GM18861 (cell line): ENCODE data around the gene MAST2.
"Not testable (repeated sequence)": the region's sequence is repeated elsewhere in the genome, so short reads cannot be mapped to it uniquely, and the experiment has no call there.

Experiments used
- ATAC-seq: cut with Tn5 transposase; IDR thresholded peaks from one replicate; pipeline ENCODE4 v1.9.1; 2021; ENCODE audit not compliant: unreplicated experiment

MAST2 gene

GRCh38 chr1:45809761-45810160 lies 6.3 kb downstream of the MAST2 start:
- no peak for ATAC-seq

- ATAC-seq = no peak
Observed at GRCh38 chr1:45814776-45815175, 11.4 kb downstream of the MAST2 start.

DNA sequence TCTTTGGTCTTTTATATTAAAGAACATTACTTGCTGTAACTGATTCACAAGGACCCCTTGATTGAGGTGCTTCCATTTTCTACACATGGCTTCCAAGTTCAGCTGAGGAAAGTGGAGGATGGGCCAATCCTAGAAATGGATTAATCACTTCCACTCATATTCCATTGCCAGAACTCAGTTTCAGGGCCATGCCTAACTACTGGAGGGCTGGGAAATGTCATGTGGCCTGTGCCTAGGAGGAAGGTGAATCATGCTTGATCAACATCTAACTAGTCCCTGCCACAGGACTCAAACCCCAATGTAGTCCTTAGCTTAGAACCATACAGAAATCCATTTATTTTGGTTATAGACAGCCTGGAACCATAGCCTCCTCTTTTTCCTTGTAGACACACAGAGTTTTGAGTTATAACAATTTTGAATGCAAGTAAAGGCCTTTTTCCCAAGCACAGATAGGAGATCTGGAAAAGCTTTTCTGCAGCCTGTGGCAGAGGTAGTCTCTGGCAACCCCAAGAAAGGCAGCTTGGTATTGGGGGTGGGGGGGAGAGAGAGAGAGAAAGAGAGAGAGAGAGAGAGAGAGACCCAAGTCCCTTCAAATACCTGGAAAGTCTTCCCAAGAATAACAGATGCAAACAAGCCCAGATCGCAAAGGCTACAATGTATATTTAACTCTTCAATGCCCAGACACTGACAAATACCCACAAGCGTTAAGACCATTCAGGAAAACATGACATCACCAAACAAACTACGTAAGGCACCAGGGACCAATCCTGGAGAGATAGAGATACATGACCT lies 12.5 kb downstream of the MAST2 start:
- no peak for ATAC-seq

DNA sequence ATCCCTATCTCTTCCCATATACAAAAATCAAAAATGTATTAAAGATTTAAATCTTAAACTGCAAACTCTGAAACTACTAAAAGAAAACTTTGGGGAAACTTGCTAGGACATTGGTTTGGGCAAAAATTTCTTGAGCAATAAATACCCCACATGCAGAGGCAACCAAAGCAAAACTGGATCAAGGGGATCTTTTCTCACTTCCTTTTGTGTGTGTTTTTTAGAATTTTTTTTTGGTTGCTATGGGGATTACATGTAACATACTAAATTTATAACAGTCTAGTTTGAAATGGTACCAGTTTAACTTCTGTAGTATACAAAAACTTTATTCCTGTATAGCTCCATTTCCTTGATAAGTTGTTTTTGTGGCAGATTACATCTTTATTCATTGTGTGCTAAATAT lies 16.8 kb downstream of the MAST2 start:
- ATAC-seq = no peak

GRCh38 chr1:45820788-45821187 lies 17.4 kb downstream of the MAST2 start:
- ATAC-seq = no peak

DNA sequence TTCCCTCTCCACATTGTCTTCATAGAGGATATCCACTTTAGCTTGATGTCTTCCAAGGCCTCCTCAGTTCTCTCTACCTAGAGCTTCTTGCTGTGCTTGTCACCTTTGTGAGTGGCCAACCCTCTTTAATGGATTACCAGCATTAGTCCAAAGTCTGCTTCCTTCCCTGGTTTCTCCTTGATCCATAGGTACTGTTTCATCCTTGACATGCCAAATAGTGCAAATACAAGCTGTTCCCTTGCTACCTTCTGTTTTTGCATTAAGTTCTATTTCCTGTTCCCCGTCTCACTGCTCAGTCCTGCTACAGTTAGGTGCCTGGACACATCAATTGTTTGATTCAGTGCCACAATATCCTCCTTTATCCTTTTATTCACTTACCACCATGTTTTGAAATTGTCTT lies 19.2 kb downstream of the MAST2 start:
- no peak for ATAC-seq

- no peak for ATAC-seq
Observed at GRCh38 chr1:45824607-45825006, 21.2 kb downstream of the MAST2 start.

GRCh38 chr1:45827256-45827655 lies 23.8 kb downstream of the MAST2 start:
- no peak for ATAC-seq

DNA sequence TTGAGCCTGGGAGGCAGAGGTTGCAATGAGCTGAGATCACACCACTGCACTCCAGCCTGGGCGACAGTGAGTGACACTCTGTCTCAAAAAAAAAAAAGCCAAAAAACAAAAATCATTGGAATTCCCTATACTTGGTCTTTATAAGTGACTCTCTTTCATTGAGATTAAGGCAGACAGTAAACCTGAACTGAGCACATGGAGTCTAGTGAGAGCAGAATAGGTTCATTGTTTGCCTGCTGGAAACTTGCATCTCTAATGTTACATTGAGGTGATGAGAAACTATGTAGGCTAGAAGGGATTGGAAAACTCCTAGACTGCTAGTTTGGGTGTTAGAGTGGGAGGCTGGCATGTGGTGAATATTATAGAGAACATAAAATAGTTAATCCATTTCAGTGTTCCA lies 25.4 kb downstream of the MAST2 start:
- ATAC-seq = no peak

DNA sequence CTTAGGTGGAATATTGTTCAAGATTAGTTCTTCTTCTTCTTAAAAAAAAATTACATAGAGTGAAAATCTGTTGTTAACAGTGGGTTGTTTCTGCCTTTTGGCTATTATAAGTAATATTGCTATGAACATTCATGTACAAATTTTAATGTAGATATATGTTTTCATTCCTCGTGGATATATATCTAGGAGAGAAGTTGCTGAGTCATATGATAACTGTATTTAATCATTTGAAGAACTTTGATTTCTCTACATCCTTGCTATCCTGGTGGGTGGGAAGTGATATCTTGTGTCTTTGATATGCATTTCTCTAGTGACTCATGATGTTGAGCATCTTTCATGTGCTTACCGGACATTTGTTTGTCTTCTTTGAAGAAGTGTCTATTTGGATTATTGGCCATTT lies 29.9 kb downstream of the MAST2 start:
- no peak for ATAC-seq

DNA sequence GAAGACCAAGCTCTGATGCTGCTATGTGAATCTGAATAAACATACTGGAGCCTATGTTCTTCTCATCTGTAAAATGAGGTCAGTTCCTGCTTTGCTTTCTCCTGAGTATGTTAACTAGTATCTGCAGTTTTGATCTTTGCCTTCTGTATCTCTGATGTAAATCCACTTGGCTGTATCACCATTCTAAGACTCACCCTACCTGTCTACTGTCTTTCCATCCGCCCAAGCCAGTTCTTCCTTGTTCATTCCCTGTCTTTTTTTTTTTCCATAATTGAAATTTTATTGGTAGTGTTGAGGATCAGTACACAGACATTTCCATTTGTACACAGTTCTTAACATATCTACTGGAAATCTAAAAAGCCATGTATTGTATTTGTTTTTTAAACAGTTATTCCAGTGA lies 31.3 kb downstream of the MAST2 start:
- no peak for ATAC-seq

GRCh38 chr1:45836451-45836850 lies 33.0 kb downstream of the MAST2 start:
- no peak for ATAC-seq

- not testable (repeated sequence) for ATAC-seq
Observed at GRCh38 chr1:45836861-45837260, 33.4 kb downstream of the MAST2 start.

DNA sequence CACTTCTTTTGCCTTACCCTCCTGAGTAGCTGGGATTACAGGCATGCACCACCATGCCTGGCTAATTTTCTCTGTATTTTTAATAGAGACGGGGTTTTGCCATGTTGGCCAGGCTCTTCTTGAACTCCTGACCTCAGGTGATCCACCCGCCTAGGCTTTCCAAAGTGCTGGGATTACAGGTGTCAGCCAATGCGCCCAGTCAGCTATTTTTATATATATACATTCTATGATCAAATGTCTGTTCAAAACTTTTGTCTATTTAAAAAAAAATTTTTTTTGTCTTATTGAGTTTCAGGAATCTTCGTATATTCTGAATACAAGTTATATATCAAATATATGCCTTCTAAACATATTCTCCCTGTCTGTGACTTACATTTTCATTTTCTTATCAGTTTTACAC lies 34.9 kb downstream of the MAST2 start:
- ATAC-seq = not testable (repeated sequence)

DNA sequence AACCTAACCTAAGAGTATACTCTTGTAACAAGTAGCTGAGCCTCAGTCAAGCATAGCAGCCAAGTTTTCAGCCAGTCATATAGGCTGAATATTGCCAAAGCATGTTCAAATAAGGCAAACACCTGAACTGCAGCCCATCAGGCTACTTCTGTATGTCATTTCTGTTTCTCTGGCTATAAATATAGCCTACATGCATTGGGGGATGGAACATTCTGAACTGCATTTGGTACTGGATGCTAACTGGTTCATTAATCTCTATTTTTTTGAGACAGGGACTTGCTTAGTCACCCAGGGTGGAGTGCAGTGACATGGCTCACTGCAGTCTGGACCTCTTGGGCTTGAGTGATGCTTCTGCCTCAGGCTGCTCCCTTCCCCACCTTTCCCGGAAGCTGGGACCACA lies 37.3 kb downstream of the MAST2 start:
- peak; percentile 45 for ATAC-seq

- ATAC-seq = no peak
Observed at GRCh38 chr1:45842786-45843185, 39.4 kb downstream of the MAST2 start.

DNA sequence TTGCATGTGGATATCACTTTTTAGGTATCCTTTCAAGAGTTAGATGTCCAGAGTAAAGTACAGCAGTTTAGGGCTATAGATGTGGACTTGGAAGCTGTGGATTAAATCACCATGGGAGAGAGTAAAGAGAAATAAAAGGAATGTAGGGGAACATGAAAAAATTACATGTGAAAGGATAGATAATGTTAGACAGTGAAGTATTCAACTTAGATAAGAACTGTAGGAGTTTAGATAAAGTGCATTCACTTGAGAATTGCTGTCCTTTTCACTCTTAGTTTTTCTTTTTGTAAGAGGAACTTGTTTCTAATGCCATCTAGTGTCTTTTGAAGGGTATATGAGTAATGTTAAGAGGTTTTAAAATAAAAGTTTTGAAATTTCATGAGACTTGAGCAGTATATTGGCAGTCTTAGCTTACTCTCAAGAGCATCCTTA lies 40.1 kb downstream of the MAST2 start:
- ATAC-seq = no peak

GRCh38 chr1:45844000-45844399 lies 40.6 kb downstream of the MAST2 start:
- not testable (repeated sequence) for ATAC-seq

DNA sequence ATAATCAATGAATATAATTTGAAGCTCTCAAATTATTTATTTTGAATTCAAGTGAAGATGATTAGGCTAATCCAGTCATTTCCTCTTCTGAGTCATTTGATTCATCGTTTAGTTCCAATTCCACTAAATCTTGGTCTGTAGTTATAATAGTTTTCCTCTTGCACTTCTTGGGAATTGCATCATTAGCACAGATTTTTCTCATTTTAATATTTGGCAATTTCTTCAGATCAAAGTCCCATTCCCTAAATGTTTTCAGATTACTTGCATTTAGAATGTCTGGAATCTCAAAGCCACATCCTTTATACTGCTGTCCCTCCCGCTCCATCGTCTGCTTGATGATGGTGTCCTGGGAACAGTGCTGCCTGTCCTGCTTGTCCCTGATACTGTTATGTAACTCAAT lies 43.5 kb downstream of the MAST2 start:
- no peak for ATAC-seq

DNA sequence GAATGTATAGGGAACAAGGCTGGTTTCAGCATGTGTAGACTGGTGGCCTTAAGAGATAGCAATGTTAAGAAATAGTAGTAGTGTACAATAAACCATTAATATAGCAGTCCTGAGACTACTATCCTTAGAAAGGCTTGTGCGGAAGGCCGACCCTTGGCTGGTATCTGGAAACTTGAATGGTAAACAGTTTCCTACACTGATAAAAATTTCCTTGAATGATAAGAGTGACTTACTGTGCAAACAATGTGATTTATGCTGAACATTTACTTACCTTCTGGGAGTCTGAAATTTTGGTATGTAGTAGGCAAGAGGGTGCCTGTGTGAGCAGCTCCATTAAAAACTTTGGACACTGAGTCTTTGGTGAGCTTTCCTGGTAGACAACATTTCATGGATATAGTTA lies 44.7 kb downstream of the MAST2 start:
- ATAC-seq = no peak

GRCh38 chr1:45848714-45849113 lies 45.3 kb downstream of the MAST2 start:
- no peak for ATAC-seq

- ATAC-seq = no peak
Observed at GRCh38 chr1:45850017-45850416, 46.6 kb downstream of the MAST2 start.

DNA sequence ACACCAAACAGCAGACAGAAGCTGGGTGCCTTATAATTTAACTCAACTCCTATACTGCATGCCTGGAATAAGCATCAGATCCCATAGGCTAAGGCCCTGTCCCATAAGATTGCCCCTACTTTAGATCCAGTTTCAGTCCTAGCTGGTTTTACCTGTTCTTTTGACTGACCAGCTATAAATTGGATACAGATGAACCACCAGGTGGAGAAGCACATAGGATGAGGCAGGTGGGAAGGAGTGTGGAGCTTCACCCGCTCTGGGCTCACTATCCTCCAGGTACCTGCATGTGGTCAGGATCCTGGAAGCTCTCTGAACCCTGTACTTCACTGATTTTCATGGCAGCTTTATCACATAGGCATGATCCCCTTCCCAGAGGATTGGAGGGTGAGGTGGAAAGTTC lies 51.3 kb downstream of the MAST2 start:
- ATAC-seq = no peak
